HG03521 (cell line): ENCODE measurements around the gene RSPH1.
A peak's percentile ranks its signal among the peaks of the same experiment; 100 is the strongest.

ENCODE experiments used
- ATAC-seq: cut with Tn5 transposase; IDR thresholded peaks from one replicate; pipeline ENCODE4 v1.9.1; 2021; ENCODE audit warnings: mild to moderate bottlenecking, moderate library complexity; ENCODE audit not compliant: unreplicated experiment

The RSPH1 gene

DNA sequence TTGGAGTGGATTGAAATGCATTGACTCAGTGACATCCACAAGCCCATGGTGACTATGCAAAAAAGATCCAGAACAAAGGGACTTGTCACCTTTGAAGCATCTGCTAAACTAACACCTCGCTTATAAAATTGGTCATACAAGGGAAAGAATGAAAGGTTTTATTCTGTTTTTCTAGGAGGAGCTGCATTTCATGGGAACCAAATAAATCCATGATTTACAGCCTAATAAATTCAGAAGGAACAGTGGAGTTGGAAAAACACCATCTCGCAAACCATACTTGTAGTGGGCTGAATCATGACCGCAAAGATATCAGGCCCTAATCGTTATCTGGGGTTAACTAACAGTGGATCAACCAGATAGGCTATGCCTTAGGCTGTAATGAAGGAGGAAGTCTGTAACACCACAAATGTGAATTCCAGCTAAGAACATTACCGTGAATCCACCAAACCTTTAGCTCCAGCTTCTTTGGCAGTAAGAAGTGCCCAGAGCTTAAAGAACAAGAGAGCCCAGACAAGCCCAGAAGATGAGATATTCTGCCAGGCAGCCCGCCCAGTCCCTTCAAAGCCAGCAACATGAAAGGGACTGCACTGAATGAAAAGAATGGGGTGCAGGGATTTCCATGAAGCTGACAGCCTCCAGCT lies 27.4 kb downstream of the RSPH1 start:
- no peak for ATAC-seq

GRCh38 chr21:42467140-42467983 lies 28.7 kb downstream of the RSPH1 start:
- no peak for ATAC-seq

GRCh38 chr21:42466700-42467099 lies 29.3 kb downstream of the RSPH1 start:
- no peak for ATAC-seq

DNA sequence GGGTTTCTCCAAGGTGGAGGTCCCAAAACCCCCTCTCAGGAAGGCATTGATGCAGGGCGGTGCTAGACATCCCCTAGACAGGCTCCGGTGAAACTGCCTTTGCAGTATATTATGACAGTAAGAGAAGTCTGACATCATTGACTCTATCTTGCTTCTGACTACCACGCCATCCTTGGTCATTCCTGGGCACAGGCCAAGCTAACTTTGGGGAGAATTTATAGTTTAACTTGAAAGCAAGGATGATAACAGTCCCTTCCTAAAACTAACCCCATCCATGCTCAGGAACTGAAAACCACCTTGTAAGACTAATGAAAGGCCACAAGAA lies 30.3 kb downstream of the RSPH1 start:
- ATAC-seq: no peak

- peak; percentile 30 for ATAC-seq
These were observed 30.8 kb downstream of the RSPH1 start for GRCh38 chr21:42465008-42465802.

DNA sequence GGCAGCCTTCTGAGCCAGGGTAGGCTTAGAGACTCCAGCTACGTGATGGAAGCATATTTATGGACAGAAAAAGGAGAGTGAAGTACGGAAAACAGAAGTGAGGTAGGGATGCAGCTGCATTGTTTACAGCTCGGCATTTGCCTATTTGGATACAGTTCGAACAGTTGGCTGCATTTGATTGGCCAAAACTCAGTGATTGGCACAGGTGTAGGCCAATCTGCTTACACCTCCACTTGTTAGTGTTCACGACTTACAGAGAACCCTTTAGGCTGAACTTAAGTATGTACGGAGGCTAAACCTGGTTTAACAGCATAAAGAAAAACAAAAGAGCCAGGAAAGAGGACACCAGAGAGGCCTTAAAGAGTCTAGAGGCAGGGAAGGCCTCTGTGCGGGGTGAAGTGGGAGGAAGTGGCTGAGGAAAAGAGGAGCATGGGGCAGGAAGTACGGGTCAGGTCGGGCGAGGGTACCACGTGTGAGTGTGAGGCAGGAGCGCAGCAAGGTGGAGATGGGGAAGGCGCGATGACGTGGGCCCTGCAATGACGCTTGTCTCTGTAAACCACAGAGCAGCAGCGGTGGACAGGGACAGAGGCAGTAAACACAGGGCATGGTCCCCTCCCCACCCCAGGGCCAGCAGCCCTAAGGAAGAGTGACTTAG lies 32.0 kb downstream of the RSPH1 start:
- ATAC-seq: no peak

- no peak for ATAC-seq
These were observed 33.8 kb downstream of the RSPH1 start for GRCh38 chr21:42461881-42462877.

DNA sequence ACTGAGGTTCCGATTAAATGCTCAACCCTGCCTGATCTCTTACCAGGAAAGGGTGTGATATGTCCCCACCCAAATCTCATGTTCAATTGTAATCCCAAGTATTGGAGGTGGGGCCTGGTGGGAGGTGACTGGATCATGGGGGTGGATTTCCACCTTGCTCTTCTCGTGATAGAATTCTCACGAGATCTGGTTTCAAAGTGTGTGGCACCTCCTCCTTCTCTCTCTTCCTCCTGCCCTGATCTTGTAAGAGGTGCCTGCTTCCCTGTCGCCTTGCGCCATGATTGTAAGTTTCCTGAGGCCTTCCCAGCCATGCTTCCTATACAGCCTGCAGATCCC lies 34.9 kb downstream of the RSPH1 start:
- no peak for ATAC-seq

- ATAC-seq: peak; percentile 58
These were observed 35.4 kb downstream of the RSPH1 start for GRCh38 chr21:42460391-42461184.

DNA sequence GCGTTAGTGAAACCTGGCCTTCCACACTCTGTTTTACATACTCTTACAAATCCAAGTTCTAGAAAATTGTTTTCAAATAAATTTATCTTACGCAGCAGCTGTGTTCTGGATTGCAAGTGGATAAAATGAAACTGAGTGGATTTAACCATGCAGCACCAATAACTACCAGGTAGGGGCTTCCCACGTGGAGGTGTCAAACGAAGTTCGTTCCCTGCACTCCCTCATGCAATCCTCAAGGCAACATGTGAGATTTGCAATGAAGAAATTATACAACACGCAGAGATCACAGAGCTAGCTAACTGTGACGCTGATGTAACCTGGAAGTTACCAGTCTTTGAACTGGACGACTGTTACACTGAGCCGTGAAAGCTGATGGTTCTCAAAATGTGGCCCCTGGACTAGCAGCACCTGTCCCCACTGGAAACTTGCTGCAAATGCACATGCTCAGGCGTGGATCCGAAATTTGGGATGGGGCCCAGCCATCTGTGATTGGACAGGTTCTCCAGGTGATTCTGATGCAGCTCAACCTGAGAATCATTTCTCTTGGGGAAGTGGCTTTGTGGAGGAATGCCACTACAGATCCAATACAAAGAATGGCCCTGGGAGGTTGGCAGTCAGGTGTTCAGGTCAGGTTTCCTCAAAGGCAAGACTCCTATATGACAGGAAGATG lies 36.3 kb downstream of the RSPH1 start:
- no peak for ATAC-seq

DNA sequence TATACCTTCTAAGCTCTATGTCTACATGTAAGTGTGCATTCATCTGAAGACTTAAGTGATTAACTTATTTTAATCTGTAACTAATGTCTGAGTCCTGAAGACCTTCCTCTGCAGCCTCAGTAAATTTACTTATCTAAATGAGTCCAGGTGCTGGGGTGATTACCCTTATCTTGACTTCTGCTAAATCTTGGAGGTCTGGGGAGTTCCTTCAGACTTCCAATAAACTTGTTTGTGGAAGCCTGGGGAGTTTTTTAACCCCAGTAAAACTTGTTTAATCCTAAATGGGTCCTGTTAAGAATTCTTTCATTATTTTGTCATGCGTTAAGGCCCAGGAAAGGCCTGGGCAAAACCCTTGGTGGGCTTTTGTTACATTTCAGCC lies 37.0 kb downstream of the RSPH1 start:
- no peak for ATAC-seq

- no peak for ATAC-seq
These were observed 39.6 kb downstream of the RSPH1 start for GRCh38 chr21:42456457-42456856.

- no peak for ATAC-seq
These were observed 40.1 kb downstream of the RSPH1 start for GRCh38 chr21:42455754-42456440.

DNA sequence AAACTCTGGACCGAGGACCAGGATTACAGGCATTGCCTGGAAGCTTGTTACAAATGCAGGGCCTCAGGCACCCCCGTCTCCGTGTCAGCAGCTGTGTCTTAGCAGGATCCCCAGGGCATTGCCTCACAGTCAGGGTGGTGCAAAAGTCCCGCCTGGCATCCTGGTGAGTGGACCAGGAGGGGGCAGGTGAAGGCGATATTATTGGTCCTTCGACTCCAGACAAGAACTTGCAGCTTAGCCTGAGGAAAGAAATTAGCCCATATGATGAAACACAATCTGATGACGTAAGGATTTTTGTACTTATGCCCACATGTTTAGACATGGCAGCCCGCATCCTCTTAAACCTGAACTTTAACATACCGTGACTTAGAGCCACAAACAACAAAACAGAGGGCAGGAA lies 40.8 kb downstream of the RSPH1 start:
- ATAC-seq: no peak

DNA sequence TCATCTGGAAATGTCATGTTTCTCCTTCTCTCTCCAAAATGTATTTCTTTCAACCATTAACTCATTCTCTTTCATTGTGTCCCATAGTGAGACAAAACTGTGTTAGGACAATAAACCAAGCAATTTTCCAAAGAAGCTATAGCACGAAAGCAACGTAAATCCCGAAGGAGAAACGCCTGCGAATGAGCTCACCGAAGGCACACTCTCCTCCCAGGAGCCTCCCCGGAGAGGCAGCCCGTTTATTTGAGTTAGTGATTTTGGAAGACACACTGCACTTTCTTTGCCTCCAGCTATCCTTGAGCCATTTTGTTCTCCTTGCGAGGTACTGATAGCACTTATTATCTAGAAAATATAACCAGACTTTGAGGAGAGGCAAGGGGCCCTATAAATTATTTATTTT lies 41.2 kb downstream of the RSPH1 start:
- ATAC-seq: no peak

DNA sequence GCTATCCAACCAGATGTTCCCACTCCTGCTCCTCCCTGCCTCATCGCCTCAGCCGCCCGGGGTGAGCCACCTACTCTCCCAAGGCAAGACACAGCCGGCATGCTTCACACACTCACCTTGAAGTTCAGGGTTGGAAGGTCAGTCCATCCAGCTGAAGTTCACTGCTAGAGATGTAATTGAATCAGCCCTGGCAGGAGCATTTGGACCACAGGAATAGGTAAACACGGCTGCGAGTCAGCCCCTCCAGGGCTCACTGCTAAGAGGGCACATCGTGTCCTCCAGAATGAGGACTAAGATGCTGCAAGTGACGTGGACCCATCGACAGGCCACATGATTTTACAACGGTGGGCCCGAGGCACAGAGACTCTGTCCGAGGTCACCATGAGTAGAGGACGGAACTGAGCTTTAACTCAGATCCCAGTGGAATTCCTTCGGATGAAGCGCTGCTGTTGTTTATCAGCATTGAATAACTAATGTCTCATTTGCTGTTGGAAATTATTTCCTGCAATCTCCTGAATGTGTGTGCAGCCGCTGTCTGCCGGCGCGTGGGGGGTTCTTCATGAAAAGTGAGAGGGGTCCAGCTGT lies 41.9 kb downstream of the RSPH1 start:
- ATAC-seq: no peak

GRCh38 chr21:42453224-42453985 lies 42.6 kb downstream of the RSPH1 start:
- no peak for ATAC-seq
